ENCODE data around the gene ENTPD6.
A peak's percentile ranks its signal among the peaks of the same experiment; 100 is the strongest.

ENTPD6 gene

DNA sequence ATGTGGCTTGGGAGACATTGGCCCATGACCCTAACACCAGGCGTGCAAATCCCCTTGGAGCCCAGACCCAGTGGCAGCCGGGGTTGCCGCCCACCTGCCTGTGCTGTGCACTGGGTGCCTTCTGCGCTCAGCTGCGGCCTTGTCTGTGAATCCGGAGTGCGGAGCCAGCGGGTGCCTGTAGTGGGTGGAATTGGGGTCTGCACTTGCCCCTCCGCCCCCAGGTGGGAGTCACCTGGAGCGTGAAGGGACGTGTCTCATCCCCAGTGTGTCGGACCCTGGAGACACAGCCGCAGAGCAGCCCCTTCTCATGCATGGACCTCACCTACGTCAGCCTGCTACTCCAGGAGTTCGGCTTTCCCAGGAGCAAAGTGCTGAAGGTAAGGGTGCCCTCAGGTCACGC, 29.4 kb downstream of the ENTPD6 start (continued):
- TF ChIP-seq ZNF48 (tag by site-specific recombination; IDR thresholded peaks at IDR 0.05) (no peak), ZBTB17 (tag by site-specific recombination; IDR thresholded peaks at IDR 0.05) (no peak), ZNF626 (tag by site-specific recombination; IDR thresholded peaks at IDR 0.05) (no peak), ZNF555 (tag by site-specific recombination; conservative IDR thresholded peaks at IDR 0.05) (no peak), ZNF112 (tag by site-specific recombination; IDR thresholded peaks at IDR 0.05) (no peak), ZBTB7A (tag by site-specific recombination; IDR thresholded peaks at IDR 0.05; ENCODE audit: low read depth) (no peak), ZNF670 (tag by site-specific recombination; IDR thresholded peaks at IDR 0.05; ENCODE audit: low read depth) (no peak), GLI2 (tag by site-specific recombination; IDR thresholded peaks at IDR 0.05; ENCODE audit: borderline replicate concordance, low read depth) (no peak), ZNF138 (tag by site-specific recombination; IDR thresholded peaks at IDR 0.05; ENCODE audit: borderline replicate concordance) (no peak)
- TF ChIP-seq, protein P1, sequence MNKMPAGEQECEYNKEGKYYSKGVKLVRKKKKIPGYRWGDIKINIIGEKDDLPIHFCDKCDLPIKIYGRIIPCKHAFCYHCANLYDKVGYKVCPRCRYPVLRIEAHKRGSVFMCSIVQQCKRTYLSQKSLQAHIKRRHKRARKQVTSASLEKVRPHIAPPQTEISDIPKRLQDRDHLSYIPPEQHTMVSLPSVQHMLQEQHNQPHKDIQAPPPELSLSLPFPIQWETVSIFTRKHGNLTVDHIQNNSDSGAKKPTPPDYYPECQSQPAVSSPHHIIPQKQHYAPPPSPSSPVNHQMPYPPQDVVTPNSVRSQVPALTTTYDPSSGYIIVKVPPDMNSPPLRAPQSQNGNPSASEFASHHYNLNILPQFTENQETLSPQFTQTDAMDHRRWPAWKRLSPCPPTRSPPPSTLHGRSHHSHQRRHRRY (tag by site-specific recombination; IDR thresholded peaks at IDR 0.05): no peak

DNA sequence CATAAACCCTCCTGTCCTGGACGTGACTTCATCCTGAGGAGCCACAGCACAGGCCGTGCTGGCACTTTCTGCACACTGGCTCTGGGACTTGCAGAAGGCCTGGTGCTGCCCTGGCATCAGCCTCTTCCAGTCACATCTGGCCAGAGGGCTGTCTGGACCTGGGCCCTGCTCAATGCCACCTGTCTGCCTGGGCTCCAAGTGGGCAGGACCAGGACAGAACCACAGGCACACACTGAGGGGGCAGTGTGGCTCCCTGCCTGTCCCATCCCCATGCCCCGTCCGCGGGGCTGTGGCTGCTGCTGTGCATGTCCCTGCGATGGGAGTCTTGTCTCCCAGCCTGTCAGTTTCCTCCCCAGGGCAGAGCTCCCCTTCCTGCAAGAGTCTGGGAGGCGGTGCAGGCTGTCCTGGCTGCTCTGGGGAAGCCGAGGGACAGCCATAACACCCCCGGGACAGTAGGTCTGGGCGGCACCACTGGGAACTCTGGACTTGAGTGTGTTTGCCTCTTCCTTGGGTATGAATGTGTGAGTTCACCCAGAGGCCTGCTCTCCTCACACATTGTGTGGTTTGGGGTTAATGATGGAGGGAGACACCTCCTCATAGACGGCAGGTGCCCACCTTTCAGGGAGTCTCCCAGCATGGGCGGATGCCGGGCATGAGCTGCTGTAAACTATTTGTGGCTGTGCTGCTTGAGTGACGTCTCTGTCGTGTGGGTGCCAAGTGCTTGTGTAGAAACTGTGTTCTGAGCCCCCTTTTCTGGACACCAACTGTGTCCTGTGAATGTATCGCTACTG, 30.3 kb downstream of the ENTPD6 start:
- ChIA-PET CTCF (interaction anchor here (0.8 to 1.9 kb wide), 2 partner anchors 69 to 149 kb away, joined by 4 read pairs; no protein-coding TSS in a partner anchor), POLR2A (interaction anchor here (1.0 to 2.0 kb wide), 3 partner anchors 12 to 27 kb away, joined by 3 to 8 read pairs (median 4); partner anchors contain the start of gene PYGB)
- Histone ChIP-seq H3K4me1 (ENCODE audit: control insufficient read depth, insufficient read depth, low read length) (0 out of 2 replicates have a peak, but pooled peaks cover 3% of the 10 kb centered on the region), H3K9me3 (ENCODE audit: control insufficient read depth, insufficient read depth, low read depth, low read length) (no peaks in the 10 kb centered on the region), H3K27ac (ENCODE audit: extremely low read depth, low read depth, low read length) (no peak overlapping the region), H3K36me3 (ENCODE audit: control insufficient read depth in 2 of 2, insufficient read depth in 1 of 2, low read length in 2 of 2) (peaks cover 0 to 25% of the 10 kb centered on the region in 2 experiments; a peak in 1 of 3 replicates), H3K4me3 (ENCODE audit: low read depth, low read length) (no peak overlapping the region)
- TF ChIP-seq ZNF302 (tag by site-specific recombination; IDR thresholded peaks at IDR 0.05; ENCODE audit: low read depth) (no peak), ZNF600 (tag by site-specific recombination; IDR thresholded peaks at IDR 0.05) (peak; percentile 61), ZNF324 (tag by site-specific recombination; IDR thresholded peaks at IDR 0.05) (no peak), ZNF560 (tag by site-specific recombination; IDR thresholded peaks at IDR 0.05; ENCODE audit: borderline replicate concordance) (no peak), HOXD13 (CRISPR knock-in tag; IDR thresholded peaks at IDR 0.05; ENCODE audit: borderline replicate concordance) (no peak), MYNN (tag by site-specific recombination; IDR thresholded peaks at IDR 0.05; ENCODE audit: borderline replicate concordance) (no peak), ZNF274 (IDR thresholded peaks at IDR 0.05; ENCODE audit: low read length) (no peak), ZNF274 (tag by site-specific recombination; IDR thresholded peaks at IDR 0.05; ENCODE audit: borderline replicate concordance) (no peak), ZFP37 (tag by site-specific recombination; IDR thresholded peaks at IDR 0.05) (no peak)
- TF ChIP-seq, protein P2, sequence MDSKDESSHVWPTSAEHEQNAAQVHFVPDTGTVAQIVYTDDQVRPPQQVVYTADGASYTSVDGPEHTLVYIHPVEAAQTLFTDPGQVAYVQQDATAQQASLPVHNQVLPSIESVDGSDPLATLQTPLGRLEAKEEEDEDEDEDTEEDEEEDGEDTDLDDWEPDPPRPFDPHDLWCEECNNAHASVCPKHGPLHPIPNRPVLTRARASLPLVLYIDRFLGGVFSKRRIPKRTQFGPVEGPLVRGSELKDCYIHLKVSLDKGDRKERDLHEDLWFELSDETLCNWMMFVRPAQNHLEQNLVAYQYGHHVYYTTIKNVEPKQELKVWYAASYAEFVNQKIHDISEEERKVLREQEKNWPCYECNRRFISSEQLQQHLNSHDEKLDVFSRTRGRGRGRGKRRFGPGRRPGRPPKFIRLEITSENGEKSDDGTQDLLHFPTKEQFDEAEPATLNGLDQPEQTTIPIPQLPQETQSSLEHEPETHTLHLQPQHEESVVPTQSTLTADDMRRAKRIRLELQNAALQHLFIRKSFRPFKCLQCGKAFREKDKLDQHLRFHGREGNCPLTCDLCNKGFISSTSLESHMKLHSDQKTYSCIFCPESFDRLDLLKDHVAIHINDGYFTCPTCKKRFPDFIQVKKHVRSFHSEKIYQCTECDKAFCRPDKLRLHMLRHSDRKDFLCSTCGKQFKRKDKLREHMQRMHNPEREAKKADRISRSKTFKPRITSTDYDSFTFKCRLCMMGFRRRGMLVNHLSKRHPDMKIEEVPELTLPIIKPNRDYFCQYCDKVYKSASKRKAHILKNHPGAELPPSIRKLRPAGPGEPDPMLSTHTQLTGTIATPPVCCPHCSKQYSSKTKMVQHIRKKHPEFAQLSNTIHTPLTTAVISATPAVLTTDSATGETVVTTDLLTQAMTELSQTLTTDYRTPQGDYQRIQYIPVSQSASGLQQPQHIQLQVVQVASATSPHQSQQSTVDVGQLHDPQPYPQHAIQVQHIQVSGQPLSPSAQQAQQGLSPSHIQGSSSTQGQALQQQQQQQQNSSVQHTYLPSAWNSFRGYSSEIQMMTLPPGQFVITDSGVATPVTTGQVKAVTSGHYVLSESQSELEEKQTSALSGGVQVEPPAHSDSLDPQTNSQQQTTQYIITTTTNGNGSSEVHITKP (tag by site-specific recombination; IDR thresholded peaks at IDR 0.05): peak; percentile 57
- TF ChIP-seq, protein P3, sequence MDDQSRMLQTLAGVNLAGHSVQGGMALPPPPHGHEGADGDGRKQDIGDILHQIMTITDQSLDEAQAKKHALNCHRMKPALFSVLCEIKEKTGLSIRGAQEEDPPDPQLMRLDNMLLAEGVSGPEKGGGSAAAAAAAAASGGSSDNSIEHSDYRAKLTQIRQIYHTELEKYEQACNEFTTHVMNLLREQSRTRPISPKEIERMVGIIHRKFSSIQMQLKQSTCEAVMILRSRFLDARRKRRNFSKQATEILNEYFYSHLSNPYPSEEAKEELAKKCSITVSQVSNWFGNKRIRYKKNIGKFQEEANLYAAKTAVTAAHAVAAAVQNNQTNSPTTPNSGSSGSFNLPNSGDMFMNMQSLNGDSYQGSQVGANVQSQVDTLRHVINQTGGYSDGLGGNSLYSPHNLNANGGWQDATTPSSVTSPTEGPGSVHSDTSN (CRISPR knock-in tag; IDR thresholded peaks at IDR 0.05): no peak

Measured in HEK293 (cell line).